Measurements from ENCODE around the gene LUZP2. TPM values are rescaled to one million over a fixed set of nuclear protein-coding genes. Genes with fewer than 3 reads are reported as not detected.
"Not testable (repeated sequence)": the region's sequence is repeated elsewhere in the genome, so short reads cannot be mapped to it uniquely, and the experiment has no call there.

LUZP2 gene
- total RNA-seq, 4 donors from 2014 or later: 0.16 to 0.17 TPM; not detected in 2

- H3K4me1 ChIP-seq: no peaks in the 10 kb centered on the region
- 65 to 67% methylated on average over 1 of the region's 1 CpG for WGBS, 2 donors (ENCODE audit: low coverage in 1 of 2)
- TF ChIP-seq POLR2A (IDR thresholded peaks at IDR 0.05) (no peak), CTCF (IDR thresholded peaks at IDR 0.05) (no peak), EP300 (IDR thresholded peaks at IDR 0.05) (no peak), POLR2AphosphoS5 (IDR thresholded peaks at IDR 0.05) (no peak)
- no peak overlapping the region for H3K4me3 ChIP-seq
- H3K9me3 ChIP-seq: peaks cover 0 to 5% (median 0%) of the 10 kb centered on the region in 3 donors
- no peak for ATAC-seq
- no peaks in the 10 kb centered on the region for H3K36me3 ChIP-seq
- no peaks in the 10 kb centered on the region for H3K27me3 ChIP-seq
- H3K27ac ChIP-seq: no peak overlapping the region
Observed at GRCh38 chr11:24934733-24935439, 438.0 kb downstream of the LUZP2 start.

- ATAC-seq: no peak
- Histone ChIP-seq H3K9me3 (no peaks in the 10 kb centered on the region), H3K4me1 (no peaks in the 10 kb centered on the region), H3K4me3 (no peak overlapping the region), H3K27ac (no peak overlapping the region), H3K27me3 (no peaks in the 10 kb centered on the region), H3K36me3 (no peaks in the 10 kb centered on the region)
- 69 to 89% methylated on average over 3 of the region's 3 CpGs for WGBS, 2 donors (ENCODE audit: low coverage in 1 of 2)
- no peak for TF ChIP-seq EP300 (IDR thresholded peaks at IDR 0.05)
- no peak for TF ChIP-seq CTCF (IDR thresholded peaks at IDR 0.05)
- TF ChIP-seq POLR2AphosphoS5 (IDR thresholded peaks at IDR 0.05): no peak
- TF ChIP-seq POLR2A (IDR thresholded peaks at IDR 0.05): no peak
Observed at GRCh38 chr11:24944891-24945290, 448.0 kb downstream of the LUZP2 start.

- 68 to 78% methylated on average over 5 of the region's 5 CpGs for WGBS, 2 donors (ENCODE audit: low coverage in 1 of 2)
- Histone ChIP-seq H3K27me3 (no peaks in the 10 kb centered on the region), H3K4me3 (no peak overlapping the region), H3K27ac (no peak overlapping the region), H3K36me3 (no peaks in the 10 kb centered on the region), H3K4me1 (no peaks in the 10 kb centered on the region), H3K9me3 (no peaks in the 10 kb centered on the region)
- ATAC-seq: no peak
- TF ChIP-seq POLR2A (IDR thresholded peaks at IDR 0.05) (no peak), CTCF (IDR thresholded peaks at IDR 0.05) (no peak), EP300 (IDR thresholded peaks at IDR 0.05) (no peak), POLR2AphosphoS5 (IDR thresholded peaks at IDR 0.05) (no peak)
Observed at GRCh38 chr11:24949406-24949805, 452.6 kb downstream of the LUZP2 start.

- H3K27ac ChIP-seq: no peak overlapping the region
- H3K36me3 ChIP-seq: no peaks in the 10 kb centered on the region
- H3K9me3 ChIP-seq: no peaks in the 10 kb centered on the region
- H3K27me3 ChIP-seq: no peaks in the 10 kb centered on the region
- H3K4me1 ChIP-seq: no peaks in the 10 kb centered on the region
- no peak for ATAC-seq
- TF ChIP-seq POLR2A (IDR thresholded peaks at IDR 0.05) (no peak), POLR2AphosphoS5 (IDR thresholded peaks at IDR 0.05) (no peak), CTCF (IDR thresholded peaks at IDR 0.05) (no peak), EP300 (IDR thresholded peaks at IDR 0.05) (no peak)
- WGBS, 2 donors (ENCODE audit: low coverage in 1 of 2): 81% methylated on average over 2 of the region's 2 CpGs; no CpG with 5 or more reads in 1 of the 2 donors
- no peak overlapping the region for H3K4me3 ChIP-seq
Observed at GRCh38 chr11:24963852-24964251, 467.0 kb downstream of the LUZP2 start.

GRCh38 chr11:24965748-24966147, 468.9 kb downstream of the LUZP2 start:
- ATAC-seq: no peak
- no peak overlapping the region for H3K4me3 ChIP-seq
- no peak for TF ChIP-seq POLR2AphosphoS5 (IDR thresholded peaks at IDR 0.05)

GRCh38 chr11:24993903-24994302, 497.1 kb downstream of the LUZP2 start:
- not testable (repeated sequence) for H3K4me1 ChIP-seq, H3K27me3 ChIP-seq, H3K9me3 ChIP-seq, H3K36me3 ChIP-seq, H3K27ac ChIP-seq, H3K4me3 ChIP-seq, ATAC-seq
- 87 to 94% methylated on average over 2 to 7 of the region's 7 CpGs for WGBS, 2 donors (ENCODE audit: low coverage in 1 of 2)

More at GRCh38 chr11:24965748-24966147, 468.9 kb downstream of the LUZP2 start:
- Histone ChIP-seq H3K27ac (no peak overlapping the region), H3K4me1 (no peaks in the 10 kb centered on the region), H3K27me3 (no peaks in the 10 kb centered on the region), H3K9me3 (no peaks in the 10 kb centered on the region), H3K36me3 (no peaks in the 10 kb centered on the region)

- not testable (repeated sequence) for H3K4me1 ChIP-seq, H3K27me3 ChIP-seq, H3K4me3 ChIP-seq, H3K9me3 ChIP-seq, ATAC-seq, H3K36me3 ChIP-seq, H3K27ac ChIP-seq
- 74 to 82% methylated on average over 4 of the region's 5 CpGs for WGBS, 2 donors (ENCODE audit: low coverage in 1 of 2)
Observed at GRCh38 chr11:24999929-25000328, 503.1 kb downstream of the LUZP2 start.

Measured in gastroesophageal sphincter (tissue), 4 donors.